Thoracic aorta (tissue), 2 donors: Measurements from ENCODE around the gene AOPEP. TPM values are rescaled to one million over a fixed set of nuclear protein-coding genes. Genes with fewer than 3 reads are reported as not detected.

Source experiments
- ATAC-seq: fragments of 150-250 bp; one replicate; pipeline ENCODE4 v1.8.0; 2017; ENCODE audit warnings: low read depth; ENCODE audit not compliant: insufficient number of reproducible peaks, low FRiP score
- DNase-seq: peaks from one replicate; pipeline ENCODE4 v3.0.0-alpha.2; 2020; ENCODE audit warnings: low spot score
- H3K27ac ChIP-seq, 2 donors: fragments of 200-600 bp; sonication (generic); 1 replicate in 1 of 2; 2 replicates in 1 of 2; pipeline ENCODE4 v1.5.1; 2016; ENCODE audit warnings: mild to moderate bottlenecking in 2 of 2, moderate library complexity in 2 of 2
- H3K27me3 ChIP-seq: fragments of 200-600 bp; sonication (generic); replicated peaks from 2 replicates; pipeline ENCODE4 v1.6.0; 2016; ENCODE audit warnings: mild to moderate bottlenecking; ENCODE audit not compliant: insufficient read depth
- H3K36me3 ChIP-seq: fragments of 200-600 bp; sonication (generic); one replicate; pipeline ENCODE4 v1.5.1; 2016
- H3K4me1 ChIP-seq, 2 donors: fragments of 200-600 bp; sonication (generic); 1 replicate in 1 of 2; 2 replicates in 1 of 2; pipeline versions ENCODE4 v1.5.1 to v1.6.0; 2016; ENCODE audit warnings: low read depth in 2 of 2, mild to moderate bottlenecking in 1 of 2; ENCODE audit not compliant: control insufficient read depth in 1 of 2
- H3K4me3 ChIP-seq: fragments of 200-600 bp; sonication (generic); 2 replicates; pipeline ENCODE4 v1.5.1; 2016; ENCODE audit warnings: mild to moderate bottlenecking
- H3K9me3 ChIP-seq: fragments of 200-600 bp; sonication (generic); 2 replicates; pipeline ENCODE4 v1.5.1; 2016
- CTCF ChIP-seq: fragments of 200-600 bp; sonication (generic); IDR thresholded peaks from one replicate; pipeline ENCODE4 v1.5.1; 2019; ENCODE audit warnings: antibody characterized with exemption
- total RNA-seq, 2 donors: library from RNA; depleted of rRNA; stranded (reverse); fragments of >200 nt; gene quantifications; one replicate each; pipeline versions ENCODE4 v1.1.0 to v1.2.3, GENCODE V29; 2016

The AOPEP gene
- total RNA-seq, 2 donors from 2014 or later, result 494 to 668 TPM

- no peak for TF ChIP-seq CTCF
- Histone ChIP-seq H3K27ac (no peak overlapping the region), H3K4me3 (no peak overlapping the region), H3K27me3 (no peaks in the 10 kb centered on the region), H3K4me1 (peaks cover 0 to 30% of the 10 kb centered on the region in 2 donors), H3K36me3 (no peaks in the 10 kb centered on the region), H3K9me3 (no peaks in the 10 kb centered on the region)
- DNase-seq (no peak), ATAC-seq (no peak)
These were observed 164.7 kb downstream of the AOPEP start for GRCh38 chr9:94891183-94891582.

GRCh38 chr9:94892675-94893074 lies 166.2 kb downstream of the AOPEP start:
- DNase-seq (no peak), ATAC-seq (no peak)
- no peaks in the 10 kb centered on the region for H3K9me3 ChIP-seq
- H3K4me3 ChIP-seq, result no peak overlapping the region
- TF ChIP-seq CTCF, result no peak
- H3K36me3 ChIP-seq, result no peaks in the 10 kb centered on the region
- peaks cover 0 to 28% of the 10 kb centered on the region in 2 donors for H3K4me1 ChIP-seq
- no peak overlapping the region for H3K27ac ChIP-seq
- no peaks in the 10 kb centered on the region for H3K27me3 ChIP-seq

DNA sequence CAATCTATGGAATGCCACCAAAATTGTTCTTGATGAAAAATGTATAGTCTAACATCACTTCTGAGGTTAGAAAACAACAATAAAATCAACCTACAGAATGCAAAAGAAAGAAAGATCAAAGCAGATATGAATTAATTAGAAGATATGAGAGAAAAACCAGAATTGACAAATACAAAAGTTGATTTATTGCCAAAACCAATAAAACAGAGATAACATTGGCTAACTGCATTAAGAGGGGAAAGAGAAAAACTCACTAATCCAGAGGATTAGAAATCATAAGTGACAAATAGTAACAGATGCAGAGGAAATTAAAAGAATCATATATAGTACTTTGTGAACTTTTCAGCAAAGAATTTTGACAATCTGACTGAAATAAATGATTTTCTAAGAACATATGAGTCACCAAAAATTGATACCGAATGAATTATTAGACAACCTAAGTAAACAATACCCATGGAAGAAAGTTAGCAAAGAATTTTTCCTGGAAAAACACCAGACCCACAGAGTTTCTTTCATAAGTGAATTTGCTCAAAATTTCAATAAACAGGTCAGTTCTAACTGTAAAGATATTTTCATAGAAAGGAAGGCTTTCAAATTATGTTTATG lies 167.7 kb downstream of the AOPEP start:
- no peak for ATAC-seq
- Histone ChIP-seq H3K4me1 (peaks cover 0 to 25% of the 10 kb centered on the region in 2 donors), H3K9me3 (no peaks in the 10 kb centered on the region), H3K27ac (no peak overlapping the region), H3K27me3 (no peaks in the 10 kb centered on the region), H3K36me3 (no peaks in the 10 kb centered on the region), H3K4me3 (no peak overlapping the region)
- DNase-seq, result no peak
- TF ChIP-seq CTCF, result no peak

DNA sequence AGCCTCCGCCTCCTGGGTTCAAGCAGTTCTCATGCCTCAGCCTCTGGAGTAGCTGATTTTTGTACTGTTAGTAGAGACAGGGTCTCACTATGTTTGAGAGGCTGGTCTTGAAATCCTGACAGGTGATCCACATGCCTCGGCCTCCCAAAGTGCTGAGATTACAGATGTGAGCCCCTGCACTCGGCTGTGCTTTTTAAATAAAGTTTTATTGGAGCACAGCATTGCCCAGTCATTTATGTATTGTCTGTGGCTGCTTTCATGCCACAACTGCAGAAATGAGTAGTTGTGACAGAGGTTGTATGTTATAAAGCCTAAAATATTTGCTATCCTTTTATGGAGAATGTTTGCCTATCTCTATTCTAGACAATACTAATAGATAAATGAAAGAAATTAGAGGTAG lies 169.2 kb downstream of the AOPEP start:
- H3K9me3 ChIP-seq, result no peaks in the 10 kb centered on the region
- no peak overlapping the region for H3K4me3 ChIP-seq
- no peak overlapping the region for H3K27ac ChIP-seq
- no peak for TF ChIP-seq CTCF
- ATAC-seq (no peak), DNase-seq (no peak)
- H3K27me3 ChIP-seq, result no peaks in the 10 kb centered on the region
- H3K4me1 ChIP-seq, result peaks cover 5 to 34% of the 10 kb centered on the region in 2 donors
- no peaks in the 10 kb centered on the region for H3K36me3 ChIP-seq

- no peak overlapping the region for H3K27ac ChIP-seq
These were observed 170.0 kb downstream of the AOPEP start for GRCh38 chr9:94896512-94896911.

More at GRCh38 chr9:94896512-94896911, 170.0 kb downstream of the AOPEP start:
- no peaks in the 10 kb centered on the region for H3K27me3 ChIP-seq
- DNase-seq (no peak), ATAC-seq (no peak)
- H3K36me3 ChIP-seq, result no peaks in the 10 kb centered on the region
- no peak overlapping the region for H3K4me3 ChIP-seq
- peaks cover 13 to 39% of the 10 kb centered on the region in 2 donors for H3K4me1 ChIP-seq
- H3K9me3 ChIP-seq, result no peaks in the 10 kb centered on the region
- no peak for TF ChIP-seq CTCF
